IPS-18c (cell line): ENCODE measurements around the gene DENND1A.
"Not testable (repeated sequence)": the region's sequence is repeated elsewhere in the genome, so short reads cannot be mapped to it uniquely, and the experiment has no call there.

ENCODE experiments used
- H3K4me3 ChIP-seq: 2 replicates; pipeline ENCODE4 v1.7.0; 2013; ENCODE audit warnings: low read depth, mild to moderate bottlenecking, low read length, moderate library complexity; ENCODE audit not compliant: insufficient read depth
- H3K9me3 ChIP-seq: one replicate; pipeline ENCODE4 v1.6.1; 2013; ENCODE audit warnings: mild to moderate bottlenecking, low read length, moderate library complexity; ENCODE audit not compliant: control insufficient read depth, insufficient read depth

The DENND1A gene

GRCh38 chr9:123929870-123930831 is at the start of gene DENND1A:
Gene DENND1A (minus strand): TSS chr9:123930126. CDS start chr9:123929905, 221 bp downstream.
- peak within 1 kb of the TSS; percentile 46 for H3K4me3 ChIP-seq
- H3K9me3 ChIP-seq: no peaks in the 10 kb centered on the region

- no peak overlapping the region for H3K4me3 ChIP-seq
- H3K9me3 ChIP-seq: no peaks in the 10 kb centered on the region
Observed at GRCh38 chr9:123978981-123979380, 49.1 kb upstream of the DENND1A start.

GRCh38 chr9:123976579-123976978 is 46.7 kb upstream of the DENND1A start:
- not testable (repeated sequence) for H3K4me3 ChIP-seq, H3K9me3 ChIP-seq

GRCh38 chr9:123975871-123976270 is 45.9 kb upstream of the DENND1A start:
- no peaks in the 10 kb centered on the region for H3K9me3 ChIP-seq
- H3K4me3 ChIP-seq: no peak overlapping the region

GRCh38 chr9:123974471-123974870 is 44.5 kb upstream of the DENND1A start:
- no peak overlapping the region for H3K4me3 ChIP-seq

GRCh38 chr9:123973590-123974223 is 43.8 kb upstream of the DENND1A start:
- no peaks in the 10 kb centered on the region for H3K9me3 ChIP-seq
- no peak overlapping the region for H3K4me3 ChIP-seq

More at GRCh38 chr9:123974471-123974870, 44.5 kb upstream of the DENND1A start:
- H3K9me3 ChIP-seq: no peaks in the 10 kb centered on the region

- H3K9me3 ChIP-seq: no peaks in the 10 kb centered on the region
- no peak overlapping the region for H3K4me3 ChIP-seq
Observed at GRCh38 chr9:123972618-123973017, 42.7 kb upstream of the DENND1A start.

- Histone ChIP-seq H3K9me3 (no peaks in the 10 kb centered on the region), H3K4me3 (no peak overlapping the region)
Observed at GRCh38 chr9:123967323-123967722, 37.4 kb upstream of the DENND1A start.

- Histone ChIP-seq H3K4me3 (no peak overlapping the region), H3K9me3 (no peaks in the 10 kb centered on the region)
Observed at GRCh38 chr9:123965801-123966686, 36.1 kb upstream of the DENND1A start.

- Histone ChIP-seq H3K4me3 (no peak overlapping the region), H3K9me3 (no peaks in the 10 kb centered on the region)
Observed at GRCh38 chr9:123964761-123965160, 34.8 kb upstream of the DENND1A start.

- no peak overlapping the region for H3K4me3 ChIP-seq
Observed at GRCh38 chr9:123960965-123961364, 31.0 kb upstream of the DENND1A start.

GRCh38 chr9:123960366-123960765 is 30.4 kb upstream of the DENND1A start:
- no peak overlapping the region for H3K4me3 ChIP-seq
- H3K9me3 ChIP-seq: no peaks in the 10 kb centered on the region

More at GRCh38 chr9:123960965-123961364, 31.0 kb upstream of the DENND1A start:
- H3K9me3 ChIP-seq: no peaks in the 10 kb centered on the region

GRCh38 chr9:123959787-123960186 is 29.9 kb upstream of the DENND1A start:
- no peak overlapping the region for H3K4me3 ChIP-seq
- H3K9me3 ChIP-seq: no peaks in the 10 kb centered on the region

GRCh38 chr9:123957731-123958130 is 27.8 kb upstream of the DENND1A start:
- Histone ChIP-seq H3K4me3 (no peak overlapping the region), H3K9me3 (no peaks in the 10 kb centered on the region)

GRCh38 chr9:123957168-123957721 is 27.3 kb upstream of the DENND1A start:
- Histone ChIP-seq H3K9me3 (no peaks in the 10 kb centered on the region), H3K4me3 (no peak overlapping the region)

- Histone ChIP-seq H3K4me3 (no peak overlapping the region), H3K9me3 (no peaks in the 10 kb centered on the region)
Observed at GRCh38 chr9:123955637-123956036, 25.7 kb upstream of the DENND1A start.
